ENCODE measurements around the gene SAMD14. TPM values are rescaled to one million over a fixed set of nuclear protein-coding genes. Genes with fewer than 3 reads are reported as not detected.

Gene SAMD14
- total and polyA plus RNA-seq, 2 experiments from 2014 or later, result 0.70 to 4.7 TPM

GRCh38 chr17:50145532-50146229, 15.7 kb upstream of the SAMD14 start:
- H4K20me1 ChIP-seq (replicated peaks; ENCODE audit: insufficient read depth), result no peaks in the 10 kb centered on the region
- peaks cover 30% of the 10 kb centered on the region for H3K27me3 ChIP-seq (ENCODE audit: insufficient read depth)
- TF ChIP-seq CREB1 (CRISPR knock-in tag; IDR thresholded peaks at IDR 0.05; ENCODE audit: low read depth), result no peak
- no peak for TF ChIP-seq ZNF462 (CRISPR knock-in tag; IDR thresholded peaks at IDR 0.05)
- TF ChIP-seq ZNF331 (CRISPR knock-in tag; IDR thresholded peaks at IDR 0.05; ENCODE audit: low read depth), result no peak
- H3K36me3 Mint-ChIP-seq (ENCODE audit: low read depth), result peaks cover 28% of the 10 kb centered on the region
- no peak overlapping the region for H3K4me2 ChIP-seq
- no peak overlapping the region for H2AFZ ChIP-seq
- H3K27ac Mint-ChIP-seq, result no peak overlapping the region
- ATAC-seq, result no peak
- no peaks in the 10 kb centered on the region for H3K9me2 ChIP-seq (ENCODE audit: insufficient read depth)
- no peaks in the 10 kb centered on the region for H3F3A ChIP-seq (replicated peaks; ENCODE audit: low read depth)
- H3K79me2 ChIP-seq (replicated peaks; ENCODE audit: insufficient read depth), result no peaks in the 10 kb centered on the region
- H3K4me3 Mint-ChIP-seq, result no peak overlapping the region
- H3K36me3 ChIP-seq (ENCODE audit: insufficient read depth), result no peaks in the 10 kb centered on the region
- H3K27ac ChIP-seq (ENCODE audit: low read depth), result no peak overlapping the region
- peaks cover 30% of the 10 kb centered on the region for H3K27me3 Mint-ChIP-seq (ENCODE audit: insufficient read depth, low read depth, poor library complexity)
- peaks cover 16% of the 10 kb centered on the region for H3K4me1 ChIP-seq (ENCODE audit: insufficient read depth)
- no peaks in the 10 kb centered on the region for H3K9me3 Mint-ChIP-seq
- no peak overlapping the region for H3K4me3 ChIP-seq
- H3K4me1 Mint-ChIP-seq, result peaks cover 38% of the 10 kb centered on the region
- DNase-seq (ENCODE audit: low spot score), result no peak

DNA sequence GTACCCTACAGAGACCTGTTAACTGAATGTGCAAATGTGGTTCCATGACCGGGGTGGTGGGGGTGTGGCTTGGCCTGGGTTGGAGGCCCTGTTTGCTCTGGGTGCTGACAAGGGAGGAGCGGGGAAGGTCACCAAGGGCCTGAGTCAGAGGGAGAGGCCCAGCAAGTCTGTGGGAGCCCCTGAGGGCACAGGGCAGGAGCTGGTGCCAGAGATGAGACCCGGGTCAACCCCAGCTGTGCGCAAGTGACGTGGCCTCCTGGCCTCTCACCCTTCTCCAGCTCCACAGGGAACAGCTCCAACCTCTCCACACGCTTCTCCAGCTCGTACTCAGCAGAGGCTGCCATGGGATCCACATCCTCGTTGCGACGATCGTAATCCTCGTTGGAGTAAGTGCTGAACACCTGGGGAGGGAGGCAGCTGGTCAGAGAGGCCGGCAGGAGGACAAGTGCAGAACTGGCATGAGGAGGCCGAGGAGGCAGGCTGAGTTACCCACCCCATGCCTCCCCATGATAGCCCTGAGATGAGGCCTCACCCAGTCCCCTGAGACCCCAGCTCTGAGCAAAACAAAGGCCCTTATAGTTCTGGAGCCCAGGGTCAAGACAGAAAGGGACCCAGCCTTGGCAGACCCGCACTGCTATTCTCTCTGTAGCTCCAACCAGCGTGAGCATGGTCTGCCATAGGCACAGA, 15.0 kb upstream of the SAMD14 start:
- Histone ChIP-seq H3K4me3 (no peak overlapping the region), H3K4me2 (no peak overlapping the region), H3K27ac (ENCODE audit: low read depth) (no peak overlapping the region), H2AFZ (no peak overlapping the region), H3K27me3 (ENCODE audit: insufficient read depth) (peaks cover 23% of the 10 kb centered on the region), H4K20me1 (replicated peaks; ENCODE audit: insufficient read depth) (no peaks in the 10 kb centered on the region), H3F3A (replicated peaks; ENCODE audit: low read depth) (no peaks in the 10 kb centered on the region), H3K9me2 (ENCODE audit: insufficient read depth) (no peaks in the 10 kb centered on the region), H3K4me1 (ENCODE audit: insufficient read depth) (peaks cover 21% of the 10 kb centered on the region), H3K36me3 (ENCODE audit: insufficient read depth) (no peaks in the 10 kb centered on the region), H3K79me2 (replicated peaks; ENCODE audit: insufficient read depth) (no peaks in the 10 kb centered on the region)
- H3K9me3 Mint-ChIP-seq, result no peaks in the 10 kb centered on the region
- DNase-seq (ENCODE audit: low spot score), result no peak
- H3K4me1 Mint-ChIP-seq, result peaks cover 43% of the 10 kb centered on the region
- ATAC-seq, result no peak
- H3K27me3 Mint-ChIP-seq (ENCODE audit: insufficient read depth, low read depth, poor library complexity), result peaks cover 29% of the 10 kb centered on the region
- no peak overlapping the region; the same call in 2 of the 3 replicates for H3K4me3 Mint-ChIP-seq
- H3K36me3 Mint-ChIP-seq (ENCODE audit: low read depth), result peaks cover 31% of the 10 kb centered on the region
- H3K27ac Mint-ChIP-seq, result no peak overlapping the region
- TF ChIP-seq REST (IDR thresholded peaks at IDR 0.05; ENCODE audit: unreplicated experiment) (no peak), ZNF331 (CRISPR knock-in tag; IDR thresholded peaks at IDR 0.05; ENCODE audit: low read depth) (no peak), EZH2phosphoT487 (IDR thresholded peaks at IDR 0.05; ENCODE audit: unreplicated experiment) (no peak), EZH2 (IDR thresholded peaks at IDR 0.05; ENCODE audit: low read depth, unreplicated experiment) (no peak), ZNF114 (CRISPR knock-in tag; IDR thresholded peaks at IDR 0.05) (no peak), STAT1 (IDR thresholded peaks at IDR 0.05; ENCODE audit: unreplicated experiment) (no peak), JUNB (IDR thresholded peaks at IDR 0.05; ENCODE audit: unreplicated experiment) (no peak), NANOG (IDR thresholded peaks at IDR 0.05; ENCODE audit: borderline replicate concordance) (no peak), CREB1 (CRISPR knock-in tag; IDR thresholded peaks at IDR 0.05; ENCODE audit: low read depth) (no peak), POLR2AphosphoS5 (IDR thresholded peaks at IDR 0.05; ENCODE audit: low read depth) (no peak)

Data from GM23338 (cell line).